Right ventricle myocardium superior (tissue), 1 donor: ENCODE measurements around the gene ACTL10. TPM values are rescaled to one million over a fixed set of nuclear protein-coding genes. Genes with fewer than 3 reads are reported as not detected.

Experiments used
- ATAC-seq: fragments of 200-7000 bp; cut with Tn5 transposase; one replicate; pipeline ENCODE4 v1.9.1; 2020; ENCODE audit warnings: mild to moderate bottlenecking; ENCODE audit not compliant: poor library complexity
- DNase-seq: peaks from one replicate; pipeline ENCODE4 v3.0.0-alpha.2; 2020
- intact Hi-C: fragments of 100-400 bp; cut with DNase I; formaldehyde crosslinking; loops from one replicate; pipeline ENCODE4 v1.11.2; 2022
- total RNA-seq: library from RNA; stranded (reverse); fragmentation: NEBNext Ultra II Directional; extraction: Animal tissue kit (Norgen Biotek cat#: 25700); gene quantifications from one replicate; pipeline ENCODE4 v1.2.1, GENCODE V29; 2021
- donor health status: DM: no; HTN: yes; CAD: no; lungs with severe emphysema.

The ACTL10 gene
- total RNA-seq, 1 donor from 2014 or later: 0.22 TPM

DNA sequence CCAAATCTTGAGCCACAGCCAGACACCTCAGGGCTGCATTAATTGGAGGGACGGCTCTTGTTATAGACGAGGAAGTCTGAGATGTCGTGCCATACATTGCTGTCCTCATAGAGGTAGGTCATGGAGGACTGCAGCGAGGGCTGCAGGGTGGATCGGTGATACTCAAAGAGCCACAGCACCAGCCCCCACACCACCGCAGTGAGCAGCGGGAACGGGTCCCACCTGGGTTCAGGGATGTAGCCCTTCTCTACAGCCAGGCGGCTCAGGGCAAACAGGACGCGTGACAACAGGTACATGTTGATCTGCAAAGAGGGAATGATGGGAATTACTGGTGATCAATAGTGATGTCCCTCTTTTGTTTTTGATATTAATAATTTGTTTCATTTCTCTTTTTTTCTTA lies 40.9 kb downstream of the ACTL10 start:
- no peak for DNase-seq
- intact Hi-C loops: no loop called here

DNA sequence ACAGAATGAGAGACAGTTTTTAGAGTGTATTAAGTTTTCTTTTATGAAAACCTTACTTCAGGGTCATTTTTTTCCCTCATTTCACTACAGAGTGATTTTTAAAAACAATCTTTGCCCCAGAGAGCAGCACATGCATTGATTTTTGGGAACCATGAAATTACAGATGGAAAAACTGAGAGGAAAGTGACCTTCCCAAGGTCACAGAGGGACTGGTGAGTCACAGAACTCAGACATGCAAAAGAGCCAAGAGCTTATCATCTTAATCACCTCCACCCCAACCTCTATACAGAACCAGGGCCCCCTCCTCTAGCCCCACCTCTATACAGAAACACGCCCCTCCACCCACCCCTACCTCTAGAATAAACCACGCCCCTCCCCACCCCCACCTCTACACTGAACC lies 42.7 kb downstream of the ACTL10 start:
- DNase-seq (no peak), ATAC-seq (no peak)
- intact Hi-C loops: no loop called here

More for the DNA sequence above, 40.9 kb downstream of the ACTL10 start:
- ATAC-seq: no peak

DNA sequence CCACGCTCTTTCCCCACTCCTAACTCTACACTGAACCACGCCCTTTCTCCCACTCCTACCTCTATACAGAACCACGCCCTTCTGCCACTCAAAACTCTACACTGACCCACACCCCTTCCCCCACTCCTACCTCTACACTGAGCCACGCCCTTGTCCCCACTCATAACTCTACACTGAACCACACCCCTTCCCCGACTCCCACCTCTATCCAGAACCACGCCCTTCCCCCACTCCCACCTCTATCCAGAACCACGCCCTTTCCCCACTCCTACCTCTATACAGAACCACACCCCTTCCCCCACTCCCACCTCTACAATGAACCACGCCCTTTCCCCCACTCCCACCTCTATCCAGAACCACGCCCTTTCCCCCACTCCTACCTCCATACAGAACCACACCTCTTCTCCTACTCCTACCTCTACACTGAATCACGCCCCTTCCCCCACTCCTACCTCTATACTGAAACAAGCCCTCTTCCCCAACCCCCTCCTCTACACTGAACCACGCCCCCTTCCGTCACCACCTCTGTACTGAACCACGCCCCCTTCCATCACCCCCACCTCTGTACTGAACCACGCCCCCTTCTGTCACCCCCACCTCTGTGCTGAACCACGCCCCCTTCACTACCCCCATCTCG lies 43.3 kb downstream of the ACTL10 start:
- intact Hi-C loops: no loop called here
- DNase-seq: no peak
- ATAC-seq: no peak

DNA sequence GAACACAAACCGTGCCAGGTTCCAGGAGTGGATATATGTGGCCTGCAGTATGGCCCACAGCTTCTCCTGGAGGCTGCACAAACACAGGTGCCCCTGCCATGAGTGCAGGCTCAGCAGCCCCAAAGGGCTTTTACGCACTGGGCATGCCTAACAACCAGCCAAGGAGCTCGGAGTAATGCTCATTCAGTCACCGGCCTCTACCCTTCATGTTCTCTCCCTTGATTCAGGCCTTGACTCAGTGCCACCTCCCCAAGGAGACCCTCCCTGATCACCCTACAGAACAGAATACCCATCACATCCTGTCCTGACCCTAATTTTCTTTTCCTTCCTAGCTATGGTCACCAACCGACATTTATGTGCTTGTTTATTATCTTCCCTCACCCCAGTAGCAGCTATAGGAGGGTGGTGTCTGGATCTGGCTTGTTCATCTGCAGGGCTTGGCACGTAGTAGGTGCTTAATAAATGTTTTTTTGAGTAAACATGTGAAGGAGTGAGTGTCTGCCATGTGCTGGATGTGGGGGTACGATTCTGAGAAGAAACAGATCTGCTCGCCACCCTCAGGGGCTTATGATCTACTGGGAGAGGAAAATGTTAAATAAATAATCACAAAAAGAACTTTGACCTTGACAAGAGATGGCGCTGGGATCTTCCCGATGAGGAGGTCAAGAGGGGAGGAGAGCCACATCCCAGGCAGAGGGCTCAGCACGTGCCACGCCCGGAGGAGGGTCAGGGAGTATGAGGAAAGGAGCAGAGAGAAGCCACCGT lies 44.1 kb downstream of the ACTL10 start:
- DNase-seq (no peak), ATAC-seq (no peak)
- intact Hi-C loops: no loop called here

DNA sequence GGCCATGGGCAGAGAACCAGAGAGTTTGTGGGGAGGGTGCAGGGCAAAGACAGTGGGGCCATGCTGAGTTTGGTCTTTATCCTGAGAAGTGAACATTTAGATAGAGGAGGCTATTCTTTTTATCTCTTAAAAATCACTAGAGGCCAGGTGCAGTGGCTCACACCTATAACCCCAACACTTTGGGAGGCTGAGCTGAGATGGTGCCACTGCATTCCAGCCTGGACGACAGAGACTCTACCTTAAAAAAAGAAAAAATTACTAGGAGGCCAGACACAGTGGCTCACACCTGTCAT lies 44.6 kb downstream of the ACTL10 start:
- intact Hi-C loops: no loop called here

DNA sequence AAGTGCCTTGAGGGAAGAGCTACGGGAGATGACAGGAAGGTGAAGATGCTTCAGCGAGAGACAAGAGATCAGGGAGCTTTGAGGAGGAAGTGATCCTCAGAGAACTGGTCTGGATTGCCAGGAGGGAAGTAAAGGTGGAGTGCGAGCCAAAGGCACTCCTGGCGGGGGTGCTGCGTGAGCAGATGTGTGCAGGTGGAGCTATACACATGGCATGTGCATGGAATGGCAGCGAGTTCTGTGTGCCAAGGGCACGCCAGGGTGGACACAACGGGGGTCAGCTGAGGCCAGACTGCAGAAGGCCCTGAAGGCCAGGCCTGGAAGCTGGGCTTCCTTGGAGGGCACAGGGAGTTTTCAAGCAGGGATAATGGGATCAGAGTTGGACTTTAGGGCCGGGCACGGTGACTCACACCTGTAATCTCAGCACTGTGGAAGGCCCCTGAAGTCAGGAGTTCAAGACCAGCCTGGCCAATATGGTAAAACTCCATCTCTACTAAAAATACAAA lies 47.2 kb downstream of the ACTL10 start:
- no peak for ATAC-seq
- DNase-seq: no peak
- intact Hi-C loops: no loop called here

More for the DNA sequence above, 44.6 kb downstream of the ACTL10 start:
- ATAC-seq: no peak
- DNase-seq: peak; percentile 0

DNA sequence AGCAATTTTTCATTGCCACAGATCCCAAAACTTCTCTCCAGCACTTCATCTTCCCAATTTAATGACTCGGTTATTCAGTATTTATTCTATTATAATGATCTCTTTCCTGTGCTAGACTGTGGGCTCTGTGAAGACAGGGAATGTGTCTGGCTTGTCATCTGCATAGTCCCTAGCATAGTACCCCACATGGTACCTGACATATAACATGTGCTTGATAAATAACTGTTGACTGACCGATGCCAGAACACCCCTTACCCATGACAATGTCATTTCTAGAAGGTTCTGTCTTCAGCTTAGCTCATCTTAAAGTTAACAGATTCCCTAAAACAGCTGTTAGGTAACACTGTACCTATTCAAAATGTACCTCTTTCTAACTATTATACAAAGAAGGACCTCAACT lies 49.8 kb downstream of the ACTL10 start:
- ATAC-seq (no peak), DNase-seq (no peak)
- intact Hi-C loops: no loop called here

Other genes starting within 250 kb of the ACTL10 start
- gene SNTA1, start 223.2 kb upstream of the ACTL10 start, total RNA-seq: 215 TPM
- gene CBFA2T2, start 176.8 kb upstream of the ACTL10 start, total RNA-seq: 9.1 TPM
- not detected for gene C20orf144, start 4.6 kb upstream of the ACTL10 start, total RNA-seq
- gene NECAB3, start 7.5 kb downstream of the ACTL10 start, total RNA-seq: 69.4 TPM
- gene E2F1, start 19.4 kb downstream of the ACTL10 start, total RNA-seq: 1.1 TPM
- 11.7 TPM for gene PXMP4, start 53.4 kb downstream of the ACTL10 start, total RNA-seq
- 1.9 TPM for gene ZNF341, start 65.1 kb downstream of the ACTL10 start, total RNA-seq
- 101 TPM for gene CHMP4B, start 144.4 kb downstream of the ACTL10 start, total RNA-seq